ENCODE data around the gene PTPRR. TPM values are rescaled to one million over a fixed set of nuclear protein-coding genes. Genes with fewer than 3 reads are reported as not detected.
A peak's percentile ranks its signal among the peaks of the same experiment; 100 is the strongest.

Gene PTPRR
- polyA plus RNA-seq, 1 of the 3 experiments (the other 2 are of a cell fraction), result 1.4 TPM

DNA sequence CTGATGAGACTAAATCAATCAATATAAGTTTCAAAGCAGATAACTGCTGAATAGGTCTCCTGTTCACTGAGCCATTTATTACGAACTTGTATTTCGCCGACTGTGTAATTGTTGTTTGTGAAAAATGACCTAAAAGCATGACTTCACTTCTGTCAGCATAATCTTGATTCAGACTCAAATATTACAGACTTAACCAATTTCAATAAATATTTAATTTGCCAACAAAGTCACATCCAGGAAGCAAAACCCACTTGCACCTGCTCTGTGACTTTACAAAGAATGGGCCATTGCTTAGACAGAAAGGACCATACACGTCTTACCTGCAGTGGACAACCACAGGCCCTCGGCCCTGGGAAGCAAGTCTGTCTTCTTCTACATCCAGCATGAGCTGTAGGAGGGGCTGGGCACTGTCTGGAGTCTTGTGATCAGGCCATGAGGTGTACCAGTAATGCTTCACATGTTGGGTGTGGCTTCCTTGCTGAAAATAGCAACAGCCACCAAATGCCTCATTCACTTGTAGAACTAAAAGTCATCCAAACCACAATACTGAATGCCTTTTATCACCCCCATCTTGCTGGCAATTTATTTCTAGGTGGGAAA lies 259.8 kb downstream of the PTPRR start (continued):
- TF ChIP-seq EP300 (IDR thresholded peaks at IDR 0.05; ENCODE audit: borderline replicate concordance in 1 of 2, low read depth in 1 of 2, low read length in 1 of 2), result peak in 1 of 2 experiments; percentile 54; a peak in 1 of 4 replicates
- no peak for TF ChIP-seq GATA2 (CRISPR knock-in tag; IDR thresholded peaks at IDR 0.05)
- TF ChIP-seq, protein P1, sequence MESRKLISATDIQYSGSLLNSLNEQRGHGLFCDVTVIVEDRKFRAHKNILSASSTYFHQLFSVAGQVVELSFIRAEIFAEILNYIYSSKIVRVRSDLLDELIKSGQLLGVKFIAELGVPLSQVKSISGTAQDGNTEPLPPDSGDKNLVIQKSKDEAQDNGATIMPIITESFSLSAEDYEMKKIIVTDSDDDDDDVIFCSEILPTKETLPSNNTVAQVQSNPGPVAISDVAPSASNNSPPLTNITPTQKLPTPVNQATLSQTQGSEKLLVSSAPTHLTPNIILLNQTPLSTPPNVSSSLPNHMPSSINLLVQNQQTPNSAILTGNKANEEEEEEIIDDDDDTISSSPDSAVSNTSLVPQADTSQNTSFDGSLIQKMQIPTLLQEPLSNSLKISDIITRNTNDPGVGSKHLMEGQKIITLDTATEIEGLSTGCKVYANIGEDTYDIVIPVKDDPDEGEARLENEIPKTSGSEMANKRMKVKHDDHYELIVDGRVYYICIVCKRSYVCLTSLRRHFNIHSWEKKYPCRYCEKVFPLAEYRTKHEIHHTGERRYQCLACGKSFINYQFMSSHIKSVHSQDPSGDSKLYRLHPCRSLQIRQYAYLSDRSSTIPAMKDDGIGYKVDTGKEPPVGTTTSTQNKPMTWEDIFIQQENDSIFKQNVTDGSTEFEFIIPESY (IDR thresholded peaks at IDR 0.05; ENCODE audit: borderline replicate concordance, low read depth), result no peak
- TF ChIP-seq, protein P2, sequence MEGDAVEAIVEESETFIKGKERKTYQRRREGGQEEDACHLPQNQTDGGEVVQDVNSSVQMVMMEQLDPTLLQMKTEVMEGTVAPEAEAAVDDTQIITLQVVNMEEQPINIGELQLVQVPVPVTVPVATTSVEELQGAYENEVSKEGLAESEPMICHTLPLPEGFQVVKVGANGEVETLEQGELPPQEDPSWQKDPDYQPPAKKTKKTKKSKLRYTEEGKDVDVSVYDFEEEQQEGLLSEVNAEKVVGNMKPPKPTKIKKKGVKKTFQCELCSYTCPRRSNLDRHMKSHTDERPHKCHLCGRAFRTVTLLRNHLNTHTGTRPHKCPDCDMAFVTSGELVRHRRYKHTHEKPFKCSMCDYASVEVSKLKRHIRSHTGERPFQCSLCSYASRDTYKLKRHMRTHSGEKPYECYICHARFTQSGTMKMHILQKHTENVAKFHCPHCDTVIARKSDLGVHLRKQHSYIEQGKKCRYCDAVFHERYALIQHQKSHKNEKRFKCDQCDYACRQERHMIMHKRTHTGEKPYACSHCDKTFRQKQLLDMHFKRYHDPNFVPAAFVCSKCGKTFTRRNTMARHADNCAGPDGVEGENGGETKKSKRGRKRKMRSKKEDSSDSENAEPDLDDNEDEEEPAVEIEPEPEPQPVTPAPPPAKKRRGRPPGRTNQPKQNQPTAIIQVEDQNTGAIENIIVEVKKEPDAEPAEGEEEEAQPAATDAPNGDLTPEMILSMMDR (IDR thresholded peaks at IDR 0.05), result no peak
- TF ChIP-seq, protein P3, sequence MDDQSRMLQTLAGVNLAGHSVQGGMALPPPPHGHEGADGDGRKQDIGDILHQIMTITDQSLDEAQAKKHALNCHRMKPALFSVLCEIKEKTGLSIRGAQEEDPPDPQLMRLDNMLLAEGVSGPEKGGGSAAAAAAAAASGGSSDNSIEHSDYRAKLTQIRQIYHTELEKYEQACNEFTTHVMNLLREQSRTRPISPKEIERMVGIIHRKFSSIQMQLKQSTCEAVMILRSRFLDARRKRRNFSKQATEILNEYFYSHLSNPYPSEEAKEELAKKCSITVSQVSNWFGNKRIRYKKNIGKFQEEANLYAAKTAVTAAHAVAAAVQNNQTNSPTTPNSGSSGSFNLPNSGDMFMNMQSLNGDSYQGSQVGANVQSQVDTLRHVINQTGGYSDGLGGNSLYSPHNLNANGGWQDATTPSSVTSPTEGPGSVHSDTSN (IDR thresholded peaks at IDR 0.05), result peak; percentile 41; the same call in 1 of the 2 replicates
- TF ChIP-seq, protein P4, sequence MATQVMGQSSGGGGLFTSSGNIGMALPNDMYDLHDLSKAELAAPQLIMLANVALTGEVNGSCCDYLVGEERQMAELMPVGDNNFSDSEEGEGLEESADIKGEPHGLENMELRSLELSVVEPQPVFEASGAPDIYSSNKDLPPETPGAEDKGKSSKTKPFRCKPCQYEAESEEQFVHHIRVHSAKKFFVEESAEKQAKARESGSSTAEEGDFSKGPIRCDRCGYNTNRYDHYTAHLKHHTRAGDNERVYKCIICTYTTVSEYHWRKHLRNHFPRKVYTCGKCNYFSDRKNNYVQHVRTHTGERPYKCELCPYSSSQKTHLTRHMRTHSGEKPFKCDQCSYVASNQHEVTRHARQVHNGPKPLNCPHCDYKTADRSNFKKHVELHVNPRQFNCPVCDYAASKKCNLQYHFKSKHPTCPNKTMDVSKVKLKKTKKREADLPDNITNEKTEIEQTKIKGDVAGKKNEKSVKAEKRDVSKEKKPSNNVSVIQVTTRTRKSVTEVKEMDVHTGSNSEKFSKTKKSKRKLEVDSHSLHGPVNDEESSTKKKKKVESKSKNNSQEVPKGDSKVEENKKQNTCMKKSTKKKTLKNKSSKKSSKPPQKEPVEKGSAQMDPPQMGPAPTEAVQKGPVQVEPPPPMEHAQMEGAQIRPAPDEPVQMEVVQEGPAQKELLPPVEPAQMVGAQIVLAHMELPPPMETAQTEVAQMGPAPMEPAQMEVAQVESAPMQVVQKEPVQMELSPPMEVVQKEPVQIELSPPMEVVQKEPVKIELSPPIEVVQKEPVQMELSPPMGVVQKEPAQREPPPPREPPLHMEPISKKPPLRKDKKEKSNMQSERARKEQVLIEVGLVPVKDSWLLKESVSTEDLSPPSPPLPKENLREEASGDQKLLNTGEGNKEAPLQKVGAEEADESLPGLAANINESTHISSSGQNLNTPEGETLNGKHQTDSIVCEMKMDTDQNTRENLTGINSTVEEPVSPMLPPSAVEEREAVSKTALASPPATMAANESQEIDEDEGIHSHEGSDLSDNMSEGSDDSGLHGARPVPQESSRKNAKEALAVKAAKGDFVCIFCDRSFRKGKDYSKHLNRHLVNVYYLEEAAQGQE (IDR thresholded peaks at IDR 0.05; ENCODE audit: low read depth, low read length), result no peak
- TF ChIP-seq TAF1 (IDR thresholded peaks at IDR 0.05; ENCODE audit: borderline replicate concordance, low read depth, low read length), result no peak
- TF ChIP-seq, protein P5, sequence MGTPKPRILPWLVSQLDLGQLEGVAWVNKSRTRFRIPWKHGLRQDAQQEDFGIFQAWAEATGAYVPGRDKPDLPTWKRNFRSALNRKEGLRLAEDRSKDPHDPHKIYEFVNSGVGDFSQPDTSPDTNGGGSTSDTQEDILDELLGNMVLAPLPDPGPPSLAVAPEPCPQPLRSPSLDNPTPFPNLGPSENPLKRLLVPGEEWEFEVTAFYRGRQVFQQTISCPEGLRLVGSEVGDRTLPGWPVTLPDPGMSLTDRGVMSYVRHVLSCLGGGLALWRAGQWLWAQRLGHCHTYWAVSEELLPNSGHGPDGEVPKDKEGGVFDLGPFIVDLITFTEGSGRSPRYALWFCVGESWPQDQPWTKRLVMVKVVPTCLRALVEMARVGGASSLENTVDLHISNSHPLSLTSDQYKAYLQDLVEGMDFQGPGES (IDR thresholded peaks at IDR 0.05; ENCODE audit: low read depth, low read length), result no peak
- TF ChIP-seq TCF12 (IDR thresholded peaks at IDR 0.05), result peak; percentile 69
